ENCODE data around the gene KHNYN. TPM values are rescaled to one million over a fixed set of nuclear protein-coding genes. Genes with fewer than 3 reads are reported as not detected.
"Not testable (repeated sequence)": the region's sequence is repeated elsewhere in the genome, so short reads cannot be mapped to it uniquely, and the experiment has no call there.

The KHNYN gene
- total and polyA plus RNA-seq, 2 experiments from 2014 or later, result 15.3 to 36.2 TPM

- Histone ChIP-seq H3K4me3 (no peak overlapping the region), H3K27ac (no peak overlapping the region), H3K36me3 (ENCODE audit: low read depth) (no peaks in the 10 kb centered on the region), H3K79me2 (ENCODE audit: insufficient read depth) (no peaks in the 10 kb centered on the region), H3F3A (ENCODE audit: insufficient read depth) (no peaks in the 10 kb centered on the region), H3K9me2 (ENCODE audit: insufficient read depth) (no peaks in the 10 kb centered on the region), H3K9ac (no peak overlapping the region), H4K20me1 (ENCODE audit: insufficient read depth) (no peaks in the 10 kb centered on the region), H3K4me1 (ENCODE audit: insufficient read depth) (no peaks in the 10 kb centered on the region), H3K9me3 (ENCODE audit: low read depth) (no peaks in the 10 kb centered on the region), H2AFZ (no peak overlapping the region), H3K4me2 (ENCODE audit: unreplicated experiment) (no peak overlapping the region), H3K27me3 (replicated peaks; ENCODE audit: insufficient read depth) (no peaks in the 10 kb centered on the region)
- DNase-seq, result no peak
- in situ Hi-C loops (cut with MboI), result no loop called here
- TF ChIP-seq EZH2phosphoT487 (IDR thresholded peaks at IDR 0.05; ENCODE audit: insufficient read depth, low read depth), result no peak
- no peak for TF ChIP-seq EZH2 (IDR thresholded peaks at IDR 0.05; ENCODE audit: insufficient read depth, poor library complexity, severe bottlenecking)
- WGBS, 2 experiments (ENCODE audit: low coverage in 1 of 2, low lambda C conversion rate in 2 of 2, missing lambda C conversion rate in 2 of 2), result 65 to 69% methylated on average over 4 of the region's 4 CpGs
Measured at GRCh38 chr14:24385524-24385923, 44.2 kb upstream of the KHNYN start.

GRCh38 chr14:24387009-24387345 lies 42.8 kb upstream of the KHNYN start:
- Histone ChIP-seq H2AFZ (no peak overlapping the region), H3K27ac (no peak overlapping the region), H3K9ac (no peak overlapping the region), H3K79me2 (ENCODE audit: insufficient read depth) (no peaks in the 10 kb centered on the region), H3K4me2 (ENCODE audit: unreplicated experiment) (no peak overlapping the region), H3K9me2 (ENCODE audit: insufficient read depth) (no peaks in the 10 kb centered on the region), H3K4me1 (ENCODE audit: insufficient read depth) (no peaks in the 10 kb centered on the region), H3K27me3 (replicated peaks; ENCODE audit: insufficient read depth) (no peaks in the 10 kb centered on the region), H3K4me3 (no peak overlapping the region), H3K9me3 (ENCODE audit: low read depth) (no peaks in the 10 kb centered on the region), H4K20me1 (ENCODE audit: insufficient read depth) (no peaks in the 10 kb centered on the region), H3K36me3 (ENCODE audit: low read depth) (no peaks in the 10 kb centered on the region), H3F3A (ENCODE audit: insufficient read depth) (no peaks in the 10 kb centered on the region)
- 88 to 95% methylated on average over 2 of the region's 2 CpGs for WGBS, 2 experiments (ENCODE audit: low coverage in 1 of 2, low lambda C conversion rate in 2 of 2, missing lambda C conversion rate in 2 of 2)
- in situ Hi-C loops (cut with MboI), result no loop called here
- TF ChIP-seq EZH2phosphoT487 (IDR thresholded peaks at IDR 0.05; ENCODE audit: insufficient read depth, low read depth), result no peak
- no peak for TF ChIP-seq EZH2 (IDR thresholded peaks at IDR 0.05; ENCODE audit: insufficient read depth, poor library complexity, severe bottlenecking)
- no peak for DNase-seq

- H3K27ac ChIP-seq; H3K4me1 ChIP-seq (ENCODE audit: insufficient read depth); H2AFZ ChIP-seq; H3K27me3 ChIP-seq (replicated peaks; ENCODE audit: insufficient read depth); H3F3A ChIP-seq (ENCODE audit: insufficient read depth); H4K20me1 ChIP-seq (ENCODE audit: insufficient read depth); in situ Hi-C loops (cut with MboI); H3K79me2 ChIP-seq (ENCODE audit: insufficient read depth); H3K9ac ChIP-seq; DNase-seq; H3K4me2 ChIP-seq (ENCODE audit: unreplicated experiment); H3K9me3 ChIP-seq (ENCODE audit: low read depth); H3K36me3 ChIP-seq (ENCODE audit: low read depth); H3K9me2 ChIP-seq (ENCODE audit: insufficient read depth); H3K4me3 ChIP-seq: not testable (repeated sequence)
- WGBS, 2 experiments (ENCODE audit: low coverage in 1 of 2, low lambda C conversion rate in 2 of 2, missing lambda C conversion rate in 2 of 2), result 70 to 72% methylated on average over 5 of the region's 5 CpGs
Measured at GRCh38 chr14:24387579-24387978, 42.2 kb upstream of the KHNYN start.

- H3K9ac ChIP-seq, result no peak overlapping the region
- no peak overlapping the region for H3K4me3 ChIP-seq
- H4K20me1 ChIP-seq (ENCODE audit: insufficient read depth), result no peaks in the 10 kb centered on the region
- no peaks in the 10 kb centered on the region for H3K79me2 ChIP-seq (ENCODE audit: insufficient read depth)
- no peaks in the 10 kb centered on the region for H3F3A ChIP-seq (ENCODE audit: insufficient read depth)
- no peak for DNase-seq
- no peak overlapping the region for H3K4me2 ChIP-seq (ENCODE audit: unreplicated experiment)
- TF ChIP-seq EZH2 (IDR thresholded peaks at IDR 0.05; ENCODE audit: insufficient read depth, poor library complexity, severe bottlenecking) (no peak), EZH2phosphoT487 (IDR thresholded peaks at IDR 0.05; ENCODE audit: insufficient read depth, low read depth) (no peak)
- WGBS, 2 experiments (ENCODE audit: low coverage in 1 of 2, low lambda C conversion rate in 2 of 2, missing lambda C conversion rate in 2 of 2), result 42 to 58% methylated on average over 2 of the region's 2 CpGs
- H2AFZ ChIP-seq, result no peak overlapping the region
- no peaks in the 10 kb centered on the region for H3K36me3 ChIP-seq (ENCODE audit: low read depth)
- H3K9me2 ChIP-seq (ENCODE audit: insufficient read depth), result no peaks in the 10 kb centered on the region
- in situ Hi-C loops (cut with MboI), result no loop called here
- H3K9me3 ChIP-seq (ENCODE audit: low read depth), result no peaks in the 10 kb centered on the region
- no peaks in the 10 kb centered on the region for H3K27me3 ChIP-seq (replicated peaks; ENCODE audit: insufficient read depth)
- H3K27ac ChIP-seq, result no peak overlapping the region
- H3K4me1 ChIP-seq (ENCODE audit: insufficient read depth), result no peaks in the 10 kb centered on the region
Measured at GRCh38 chr14:24388474-24389179, 41.1 kb upstream of the KHNYN start.

Data from GM23248 (cell line).